Skeletal muscle satellite cell (primary cell): ENCODE results near the gene UXT. TPM values are rescaled to one million over a fixed set of nuclear protein-coding genes. Genes with fewer than 3 reads are reported as not detected.
"Not testable (repeated sequence)": the region's sequence is repeated elsewhere in the genome, so short reads cannot be mapped to it uniquely, and the experiment has no call there.

Experiments
- H3K27me3 ChIP-seq: 2 replicates; pipeline ENCODE4 v1.7.0; 2013; ENCODE audit warnings: low read length; ENCODE audit not compliant: control insufficient read depth, insufficient read depth
- H3K36me3 ChIP-seq: 2 replicates; pipeline ENCODE4 v1.7.0; 2013; ENCODE audit warnings: mild to moderate bottlenecking, control low read depth, low read length; ENCODE audit not compliant: insufficient read depth
- H3K4me1 ChIP-seq: 2 replicates; pipeline ENCODE4 v1.7.0; 2013; ENCODE audit warnings: low read length; ENCODE audit not compliant: control insufficient read depth, insufficient read depth
- H3K4me2 ChIP-seq: 2 replicates; pipeline ENCODE4 v1.7.0; 2013; ENCODE audit warnings: mild to moderate bottlenecking, low read length
- H3K4me3 ChIP-seq: 2 replicates; pipeline ENCODE4 v1.7.0; 2013; ENCODE audit warnings: low read length
- H3K9ac ChIP-seq: 2 replicates; pipeline ENCODE4 v1.7.0; 2013; ENCODE audit warnings: mild to moderate bottlenecking, low read depth, low read length, moderate library complexity
- H3K9me3 ChIP-seq: replicated peaks from 2 replicates; pipeline ENCODE4 v1.7.0; 2013; ENCODE audit warnings: mild to moderate bottlenecking, control low read depth, low read length
- total RNA-seq: library from RNA; depleted of rRNA; stranded (reverse); fragments of >200 nt; gene quantifications from 2 replicates; pipeline ENCODE4 v1.2.3, GENCODE V29; 2012; rRNA removed

Gene UXT
- total RNA-seq = 116 and 126 TPM in 2 replicates

GRCh38 chrX:47658684-47659420 lies at the start of gene UXT:
Gene UXT, minus strand, starts transcription at chrX:47659180. Its CDS starts 253 bp downstream, at chrX:47658927.
- Histone ChIP-seq H3K9me3 (no peaks in the 10 kb centered on the region), H3K4me2 (peak within 1 kb of the TSS; percentile 80), H3K36me3 (peaks cover 15% of the 10 kb centered on the region), H3K27me3 (no peaks in the 10 kb centered on the region), H3K9ac (peak within 1 kb of the TSS; percentile 97), H3K4me3 (peak within 1 kb of the TSS; percentile 84), H3K4me1 (peaks cover 18% of the 10 kb centered on the region)

GRCh38 chrX:47707031-47707780 lies 48.2 kb upstream of the UXT start:
- H3K4me2 ChIP-seq = peak overlapping the region; percentile 54
- H3K4me3 ChIP-seq = no peak overlapping the region
- no peaks in the 10 kb centered on the region for H3K9me3 ChIP-seq
- H3K9ac ChIP-seq = peak overlapping the region; percentile 28
- H3K4me1 ChIP-seq = peaks cover 5% of the 10 kb centered on the region
- no peaks in the 10 kb centered on the region for H3K36me3 ChIP-seq
- peaks cover 3% of the 10 kb centered on the region for H3K27me3 ChIP-seq

- Histone ChIP-seq H3K4me3 (no peak overlapping the region), H3K4me1 (peaks cover 5% of the 10 kb centered on the region), H3K9ac (peak overlapping the region; percentile 28), H3K9me3 (no peaks in the 10 kb centered on the region), H3K36me3 (no peaks in the 10 kb centered on the region), H3K27me3 (peaks cover 3% of the 10 kb centered on the region), H3K4me2 (peak overlapping the region; percentile 54)
Measured at GRCh38 chrX:47706575-47706974, 47.6 kb upstream of the UXT start.

GRCh38 chrX:47704736-47705135 lies 45.8 kb upstream of the UXT start:
- no peak overlapping the region for H3K4me3 ChIP-seq

GRCh38 chrX:47697181-47697580 lies 38.2 kb upstream of the UXT start:
- no peak overlapping the region for H3K9ac ChIP-seq
- H3K4me1 ChIP-seq = no peaks in the 10 kb centered on the region
- no peaks in the 10 kb centered on the region for H3K9me3 ChIP-seq
- H3K27me3 ChIP-seq = no peaks in the 10 kb centered on the region
- H3K4me2 ChIP-seq = no peak overlapping the region
- no peak overlapping the region for H3K4me3 ChIP-seq
- H3K36me3 ChIP-seq = no peaks in the 10 kb centered on the region

More at GRCh38 chrX:47704736-47705135, 45.8 kb upstream of the UXT start:
- Histone ChIP-seq H3K4me2 (no peak overlapping the region), H3K9me3 (no peaks in the 10 kb centered on the region), H3K9ac (no peak overlapping the region), H3K27me3 (peaks cover 3% of the 10 kb centered on the region), H3K36me3 (no peaks in the 10 kb centered on the region), H3K4me1 (peaks cover 5% of the 10 kb centered on the region)

- Histone ChIP-seq H3K4me2 (no peak overlapping the region), H3K9me3 (no peaks in the 10 kb centered on the region), H3K36me3 (no peaks in the 10 kb centered on the region), H3K9ac (no peak overlapping the region), H3K4me1 (no peaks in the 10 kb centered on the region), H3K27me3 (peaks cover 11% of the 10 kb centered on the region), H3K4me3 (no peak overlapping the region)
Measured at GRCh38 chrX:47690175-47690574, 31.2 kb upstream of the UXT start.

- no peak overlapping the region for H3K4me2 ChIP-seq
- no peak overlapping the region for H3K9ac ChIP-seq
- H3K4me1 ChIP-seq = no peaks in the 10 kb centered on the region
- H3K9me3 ChIP-seq = no peaks in the 10 kb centered on the region
- H3K36me3 ChIP-seq = no peaks in the 10 kb centered on the region
- H3K27me3 ChIP-seq = peaks cover 11% of the 10 kb centered on the region
- no peak overlapping the region for H3K4me3 ChIP-seq
Measured at GRCh38 chrX:47687263-47687662, 28.3 kb upstream of the UXT start.

GRCh38 chrX:47683829-47684205 lies 24.8 kb upstream of the UXT start:
- Histone ChIP-seq H3K4me1 (no peaks in the 10 kb centered on the region), H3K4me3 (no peak overlapping the region), H3K9me3 (no peaks in the 10 kb centered on the region), H3K9ac (no peak overlapping the region), H3K27me3 (peaks cover 8% of the 10 kb centered on the region), H3K36me3 (no peaks in the 10 kb centered on the region), H3K4me2 (no peak overlapping the region)

GRCh38 chrX:47683184-47683828 lies 24.3 kb upstream of the UXT start:
- H3K36me3 ChIP-seq = no peaks in the 10 kb centered on the region
- H3K4me1 ChIP-seq = no peaks in the 10 kb centered on the region
- peaks cover 8% of the 10 kb centered on the region for H3K27me3 ChIP-seq
- no peak overlapping the region for H3K4me3 ChIP-seq
- H3K4me2 ChIP-seq = no peak overlapping the region
- H3K9me3 ChIP-seq = no peaks in the 10 kb centered on the region
- no peak overlapping the region for H3K9ac ChIP-seq

- not testable (repeated sequence) for H3K9me3 ChIP-seq, H3K36me3 ChIP-seq, H3K4me1 ChIP-seq, H3K27me3 ChIP-seq, H3K4me2 ChIP-seq, H3K9ac ChIP-seq, H3K4me3 ChIP-seq
Measured at GRCh38 chrX:47675959-47676859, 17.2 kb upstream of the UXT start.

GRCh38 chrX:47674776-47675175 lies 15.8 kb upstream of the UXT start:
- no peaks in the 10 kb centered on the region for H3K36me3 ChIP-seq
- no peaks in the 10 kb centered on the region for H3K27me3 ChIP-seq
- H3K4me1 ChIP-seq = no peaks in the 10 kb centered on the region
- H3K4me2 ChIP-seq = no peak overlapping the region
- H3K9me3 ChIP-seq = no peaks in the 10 kb centered on the region
- H3K9ac ChIP-seq = no peak overlapping the region
- H3K4me3 ChIP-seq = no peak overlapping the region
